NCI-H2227 treated with DMSO at 0.1 percent for 48 hours (cell line): ENCODE measurements around the gene SENP2.
"Not testable (repeated sequence)": the region's sequence is repeated elsewhere in the genome, so short reads cannot be mapped to it uniquely, and the experiment has no call there.

Experiments
- DNase-seq: peaks from one replicate; lab custom pipeline; 2025; lab: John Stamatoyannopoulos, UW

Gene SENP2

DNA sequence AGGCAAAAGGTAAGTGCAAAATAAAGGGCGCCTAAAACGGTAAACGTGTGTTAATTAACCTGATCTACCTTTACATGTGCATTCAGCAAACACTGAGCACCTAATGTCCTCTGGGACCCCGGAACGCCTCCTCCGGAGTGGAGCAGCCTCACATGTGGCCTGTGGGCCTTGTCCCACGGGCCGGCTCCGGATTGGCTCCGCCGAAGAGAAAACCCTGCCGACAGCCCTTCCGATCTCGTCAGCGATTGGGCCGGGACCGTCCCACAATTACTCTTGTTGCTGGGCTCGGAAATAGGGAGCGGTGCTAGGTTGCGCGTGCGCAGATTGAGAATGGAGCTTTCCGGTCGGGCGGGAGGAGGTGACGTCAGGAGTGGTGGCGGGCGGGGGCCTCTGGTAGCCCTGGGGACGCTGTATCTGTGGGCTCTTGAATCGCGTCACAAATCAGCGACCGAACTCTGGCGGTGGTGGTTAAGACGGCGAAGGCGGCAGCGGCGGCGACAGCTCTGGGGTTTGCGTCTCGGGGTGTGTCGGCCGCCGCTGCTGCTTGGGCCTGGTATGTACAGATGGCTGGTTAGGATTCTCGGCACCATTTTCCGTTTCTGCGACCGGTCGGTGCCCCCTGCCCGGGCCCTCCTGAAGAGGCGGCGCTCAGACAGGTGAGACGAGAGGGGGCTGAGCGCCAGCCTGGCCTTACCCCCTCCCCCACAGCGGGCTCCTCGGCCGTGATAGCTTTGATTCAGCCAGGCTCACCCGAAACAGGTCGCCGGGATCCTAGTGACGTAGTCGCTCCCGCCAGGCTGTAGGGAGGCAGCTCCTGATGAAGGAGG lies at the start of gene SENP2:
Gene SENP2 (plus strand): TSS at position 437 of the 827 bp plus-strand sequence. CDS start 119 bp downstream, at position 556.
- peak; percentile 98 for DNase-seq

GRCh38 chr3:185537369-185537970 lies 48.6 kb upstream of the SENP2 start:
- no peak for DNase-seq

DNA sequence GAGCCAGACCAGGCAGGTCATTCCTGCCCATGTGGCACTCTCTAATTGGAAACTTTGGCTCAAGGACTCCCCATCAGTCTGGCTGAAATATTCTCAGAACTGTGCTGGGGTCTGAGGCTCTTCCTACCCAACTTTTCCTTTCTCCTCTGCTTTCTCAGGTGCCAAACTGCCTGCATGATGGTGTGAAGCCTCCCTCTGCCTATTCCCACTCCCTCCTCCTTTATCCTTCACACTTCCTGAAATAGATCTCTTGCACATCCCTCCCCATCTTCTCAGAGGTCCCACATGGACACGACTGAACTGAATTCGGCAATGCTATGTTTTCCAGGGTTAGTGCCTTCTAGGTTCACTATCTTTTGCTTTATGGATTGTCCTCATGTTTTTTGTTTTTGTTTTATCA lies 46.2 kb upstream of the SENP2 start:
- DNase-seq, result no peak

GRCh38 chr3:185540695-185541094 lies 45.4 kb upstream of the SENP2 start:
- no peak for DNase-seq

- no peak for DNase-seq
Observed at GRCh38 chr3:185549122-185549521, 37.0 kb upstream of the SENP2 start.

DNA sequence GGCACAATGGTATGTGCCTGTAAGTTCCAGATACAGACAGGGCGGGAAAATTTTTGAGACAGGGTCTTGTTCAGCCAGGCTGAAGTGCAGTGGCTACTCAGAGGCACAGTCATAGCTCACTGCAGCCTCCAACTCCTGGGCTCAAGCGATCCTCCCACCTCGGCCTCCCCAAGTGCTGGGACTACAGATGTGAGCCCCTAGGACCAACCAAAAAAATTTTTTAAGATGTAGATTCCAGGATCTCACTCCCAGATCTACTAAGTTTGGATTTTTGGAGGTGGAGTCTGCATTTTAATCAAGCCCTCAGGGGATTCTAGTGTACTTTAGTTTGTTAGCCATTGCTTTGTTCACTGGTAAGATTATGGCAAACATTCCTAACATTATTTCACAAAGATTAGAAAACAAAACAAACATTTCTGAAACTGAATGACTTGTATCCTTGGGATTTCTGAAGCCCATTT lies 36.4 kb upstream of the SENP2 start:
- DNase-seq, result no peak

DNA sequence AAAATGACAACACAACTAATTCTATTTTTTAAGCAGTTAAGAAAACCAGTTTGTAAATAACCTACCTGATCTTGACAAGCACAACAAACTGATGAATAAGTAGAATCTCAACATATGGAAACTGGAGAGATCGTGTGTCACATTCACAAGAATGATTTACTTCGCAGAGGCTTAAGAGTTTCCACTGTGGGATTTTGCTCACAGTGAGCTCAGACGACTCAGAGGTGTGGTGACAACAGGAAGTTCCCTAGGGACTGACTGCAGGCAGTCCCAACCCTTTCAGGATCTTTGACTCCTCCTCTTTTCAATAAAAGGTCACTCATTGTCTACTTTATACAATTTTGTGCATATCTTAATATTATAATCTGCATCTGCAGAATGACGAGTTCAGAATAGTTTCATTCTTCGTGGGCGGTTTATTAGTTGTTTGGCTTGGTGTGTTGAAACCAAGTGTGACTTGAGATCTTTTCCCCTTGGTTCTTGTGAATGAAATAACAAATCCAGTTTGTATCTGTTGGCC lies 33.7 kb upstream of the SENP2 start, which contains the start of gene LIPH:
Gene LIPH (minus strand): TSS at position 231 of the 520 bp plus-strand sequence. CDS start 117 bp downstream, at position 114.
- DNase-seq, result no peak

GRCh38 chr3:185555101-185555501 lies 31.0 kb upstream of the SENP2 start:
- DNase-seq, result no peak

GRCh38 chr3:185555860-185556347 lies 30.2 kb upstream of the SENP2 start:
- no peak for DNase-seq

GRCh38 chr3:185556640-185557039 lies 29.5 kb upstream of the SENP2 start:
- DNase-seq, result not testable (repeated sequence)

DNA sequence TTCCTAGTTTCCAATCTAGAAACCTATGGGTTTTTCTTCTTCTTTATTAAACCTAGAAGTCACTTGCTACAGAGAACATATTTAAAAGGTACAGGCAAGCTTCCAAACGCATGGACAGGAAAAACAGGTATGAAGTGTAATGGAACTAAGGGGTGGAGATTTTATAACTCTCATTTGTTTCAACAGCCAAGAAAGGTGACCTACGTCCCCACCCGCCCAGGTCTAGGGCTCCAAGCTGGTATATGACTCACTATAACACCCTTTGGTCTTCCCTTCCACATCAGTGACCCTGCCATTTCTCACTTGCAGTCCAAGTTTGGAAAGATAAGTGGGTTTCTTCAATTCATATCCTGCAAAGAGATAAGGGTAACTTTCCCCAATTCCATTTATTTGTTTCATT lies 27.7 kb upstream of the SENP2 start:
- no peak for DNase-seq

GRCh38 chr3:185559706-185560090 lies 26.4 kb upstream of the SENP2 start:
- no peak for DNase-seq

DNA sequence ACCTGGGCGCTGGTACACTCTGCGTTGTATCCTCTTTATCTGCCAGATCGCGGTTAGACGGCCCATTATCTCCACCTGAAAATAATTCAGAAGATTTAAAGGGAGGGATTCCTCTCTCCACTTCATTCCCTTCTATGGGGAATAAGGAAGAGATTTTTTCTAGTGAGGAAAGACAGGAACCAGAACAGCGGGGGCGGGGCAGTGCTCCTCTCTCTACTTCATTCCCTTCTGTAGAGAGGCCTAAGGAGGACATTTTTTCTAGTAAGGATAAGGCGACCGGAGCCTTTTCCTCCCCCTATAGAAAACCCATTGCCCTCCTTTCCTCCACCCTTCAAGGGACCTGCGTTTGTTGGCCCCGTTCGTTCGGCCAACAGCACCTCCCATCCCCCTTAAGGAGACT lies 25.4 kb upstream of the SENP2 start:
- DNase-seq, result no peak

GRCh38 chr3:185561374-185561943 lies 24.6 kb upstream of the SENP2 start:
- DNase-seq, result peak; percentile 60

- peak; percentile 60 for DNase-seq
Observed at GRCh38 chr3:185561958-185562357, 24.1 kb upstream of the SENP2 start.

GRCh38 chr3:185572183-185572582 lies 13.9 kb upstream of the SENP2 start:
- no peak for DNase-seq

DNA sequence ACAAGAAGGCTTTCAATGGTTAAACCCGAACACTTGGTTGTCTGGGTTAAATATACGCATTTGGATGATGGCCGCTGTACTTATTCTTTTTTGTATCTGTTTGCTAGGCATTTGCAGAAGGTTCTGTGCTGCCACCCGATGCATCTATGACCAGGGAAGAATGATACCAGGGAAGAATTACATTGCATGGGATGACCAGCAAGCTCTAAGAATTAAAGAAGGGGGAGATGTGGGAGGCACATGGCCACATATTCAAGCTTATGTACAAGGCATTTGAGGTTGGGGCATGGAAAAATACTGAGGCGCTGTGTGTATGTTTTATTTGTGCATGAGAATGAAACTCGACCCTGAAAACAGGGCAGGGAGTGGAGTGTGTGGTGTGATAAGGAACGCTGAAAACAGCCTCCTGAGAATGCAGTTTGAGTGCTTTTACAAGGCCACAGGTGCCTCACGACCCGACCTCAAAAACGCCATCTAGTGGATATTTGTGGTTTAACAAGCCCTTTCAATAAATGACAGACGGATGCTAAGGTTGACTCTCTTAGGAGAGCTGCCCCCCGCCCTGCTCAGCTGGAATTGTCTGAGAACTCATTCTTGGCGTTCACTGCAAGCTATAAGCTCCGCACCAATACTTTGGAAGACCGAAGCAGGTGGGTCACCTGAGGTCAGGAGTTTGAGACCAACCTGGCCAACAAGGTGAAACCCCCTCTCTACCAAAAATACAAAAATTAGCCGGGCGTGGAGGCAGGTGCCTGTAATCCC lies 10.8 kb upstream of the SENP2 start:
- DNase-seq, result peak; percentile 76

- DNase-seq, result no peak
Observed at GRCh38 chr3:185582236-185582635, 3.9 kb upstream of the SENP2 start.

DNA sequence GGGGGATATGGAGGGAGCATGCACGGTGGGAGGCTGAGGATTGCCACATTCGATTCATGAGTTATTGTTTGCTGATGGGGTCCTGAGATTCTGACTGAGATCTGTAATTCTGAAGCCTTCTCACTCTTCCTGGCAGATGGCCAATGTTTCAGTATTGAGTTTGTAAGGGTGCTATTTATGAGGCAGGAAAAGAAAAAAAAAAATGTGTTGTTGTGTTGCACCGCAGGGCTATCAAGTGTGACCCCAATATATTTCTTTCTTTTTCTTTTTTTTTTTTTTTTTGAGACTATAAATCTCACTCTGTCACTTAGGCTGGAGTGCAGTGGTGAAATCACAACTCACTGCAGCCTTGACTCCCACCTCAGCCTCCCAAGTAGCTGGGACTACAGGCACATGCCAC lies 3.2 kb upstream of the SENP2 start:
- DNase-seq, result peak; percentile 82

- peak; percentile 4 for DNase-seq
Observed at GRCh38 chr3:185583925-185584324, 2.2 kb upstream of the SENP2 start.

GRCh38 chr3:185584686-185585085 lies 1.4 kb upstream of the SENP2 start:
- DNase-seq, result no peak

- no peak for DNase-seq
Observed at GRCh38 chr3:185585518-185585858, 607 bp upstream of the SENP2 start.
